ENCODE results near the gene ANAPC13.

Gene ANAPC13

GRCh38 chr3:134504132-134504531 lies 18.3 kb upstream of the ANAPC13 start:
- Histone ChIP-seq H3K36me3 (ENCODE audit: control insufficient read depth, insufficient read depth, low read length) (peaks cover 1% of the 10 kb centered on the region), H3K4me1 (ENCODE audit: control insufficient read depth, insufficient read depth, low read length) (no peaks in the 10 kb centered on the region), H3K9ac (ENCODE audit: low read length) (no peak overlapping the region), H3K27me3 (ENCODE audit: control insufficient read depth, insufficient read depth, low read length) (no peaks in the 10 kb centered on the region), H3K4me3 (ENCODE audit: low read length) (no peak overlapping the region), H3K27ac (ENCODE audit: low read depth, low read length) (no peak overlapping the region)

- no peak overlapping the region for H3K27ac ChIP-seq (ENCODE audit: low read depth, low read length)
- no peaks in the 10 kb centered on the region for H3K27me3 ChIP-seq (ENCODE audit: control insufficient read depth, insufficient read depth, low read length)
- no peaks in the 10 kb centered on the region for H3K36me3 ChIP-seq (ENCODE audit: control insufficient read depth, insufficient read depth, low read length)
- H3K9ac ChIP-seq (ENCODE audit: low read length), result no peak overlapping the region
- H3K4me1 ChIP-seq (ENCODE audit: control insufficient read depth, insufficient read depth, low read length), result no peaks in the 10 kb centered on the region
- H3K4me3 ChIP-seq (ENCODE audit: low read length), result no peak overlapping the region
Measured at GRCh38 chr3:134503266-134503665, 17.5 kb upstream of the ANAPC13 start.

GRCh38 chr3:134496471-134497071 lies 10.8 kb upstream of the ANAPC13 start:
- Histone ChIP-seq H3K36me3 (ENCODE audit: control insufficient read depth, insufficient read depth, low read length) (no peaks in the 10 kb centered on the region), H3K27me3 (ENCODE audit: control insufficient read depth, insufficient read depth, low read length) (no peaks in the 10 kb centered on the region), H3K4me3 (ENCODE audit: low read length) (no peak overlapping the region), H3K9ac (ENCODE audit: low read length) (no peak overlapping the region), H3K4me1 (ENCODE audit: control insufficient read depth, insufficient read depth, low read length) (no peaks in the 10 kb centered on the region), H3K27ac (ENCODE audit: low read depth, low read length) (no peak overlapping the region)

- no peaks in the 10 kb centered on the region for H3K4me1 ChIP-seq (ENCODE audit: control insufficient read depth, insufficient read depth, low read length)
- no peaks in the 10 kb centered on the region for H3K27me3 ChIP-seq (ENCODE audit: control insufficient read depth, insufficient read depth, low read length)
- no peak overlapping the region for H3K4me3 ChIP-seq (ENCODE audit: low read length)
- H3K27ac ChIP-seq (ENCODE audit: low read depth, low read length), result no peak overlapping the region
- no peaks in the 10 kb centered on the region for H3K36me3 ChIP-seq (ENCODE audit: control insufficient read depth, insufficient read depth, low read length)
- H3K9ac ChIP-seq (ENCODE audit: low read length), result no peak overlapping the region
Measured at GRCh38 chr3:134495980-134496379, 10.2 kb upstream of the ANAPC13 start.

DNA sequence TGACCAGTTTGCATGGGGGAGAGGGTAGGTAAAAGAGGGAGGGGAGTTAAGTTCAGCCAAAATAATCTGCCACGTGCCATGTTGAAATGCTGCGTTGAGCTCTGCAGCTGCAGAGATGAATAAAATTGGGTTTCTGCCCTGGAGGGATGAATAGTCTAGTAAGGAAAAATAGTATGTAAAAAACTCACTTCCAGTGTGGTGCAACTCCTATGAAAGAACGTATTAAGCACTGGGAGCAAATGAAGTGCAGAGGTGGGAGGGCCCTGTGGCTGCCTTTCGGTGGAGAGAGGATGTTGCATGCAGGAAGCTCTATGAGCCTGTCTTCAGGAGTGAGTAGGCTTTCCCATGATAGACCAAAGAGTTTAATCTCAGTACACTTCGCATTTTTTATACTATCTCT lies 8.7 kb upstream of the ANAPC13 start:
- no peaks in the 10 kb centered on the region for H3K4me1 ChIP-seq (ENCODE audit: control insufficient read depth, insufficient read depth, low read length)
- H3K27ac ChIP-seq (ENCODE audit: low read depth, low read length), result no peak overlapping the region
- no peaks in the 10 kb centered on the region for H3K27me3 ChIP-seq (ENCODE audit: control insufficient read depth, insufficient read depth, low read length)
- no peak overlapping the region for H3K4me3 ChIP-seq (ENCODE audit: low read length)
- H3K36me3 ChIP-seq (ENCODE audit: control insufficient read depth, insufficient read depth, low read length), result no peaks in the 10 kb centered on the region
- H3K9ac ChIP-seq (ENCODE audit: low read length), result no peak overlapping the region

GRCh38 chr3:134487406-134487805 lies 1.6 kb upstream of the ANAPC13 start:
- H3K4me3 ChIP-seq (ENCODE audit: low read length), result no peak overlapping the region
- H3K27ac ChIP-seq (ENCODE audit: low read depth, low read length), result no peak overlapping the region
- H3K36me3 ChIP-seq (ENCODE audit: control insufficient read depth, insufficient read depth, low read length), result peaks cover 2% of the 10 kb centered on the region
- H3K4me1 ChIP-seq (ENCODE audit: control insufficient read depth, insufficient read depth, low read length), result peaks cover 13% of the 10 kb centered on the region
- H3K9ac ChIP-seq (ENCODE audit: low read length), result no peak overlapping the region
- H3K27me3 ChIP-seq (ENCODE audit: control insufficient read depth, insufficient read depth, low read length), result no peaks in the 10 kb centered on the region

DNA sequence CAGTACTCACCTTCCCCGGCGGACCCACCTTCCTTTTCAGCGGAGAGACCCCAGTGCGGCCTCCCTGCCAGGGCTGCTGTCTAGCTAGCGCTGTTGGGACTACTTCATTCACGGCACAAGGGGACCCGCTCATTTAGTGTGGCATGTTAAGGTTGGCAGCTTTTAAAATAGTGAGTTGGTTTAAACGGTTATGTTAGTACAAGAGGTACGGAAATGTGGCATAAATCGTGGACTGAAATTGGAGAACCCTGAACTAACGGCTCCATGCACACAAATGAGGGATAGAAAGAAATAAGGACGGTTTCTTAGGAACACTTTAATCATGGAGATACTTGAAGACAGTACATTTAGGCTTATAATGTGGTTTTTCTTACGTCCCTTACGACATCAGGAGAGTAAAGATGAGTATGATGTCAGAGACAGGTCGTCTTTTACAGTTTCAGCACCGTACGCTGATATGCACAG lies 824 bp upstream of the ANAPC13 start:
- H3K4me1 ChIP-seq (ENCODE audit: control insufficient read depth, insufficient read depth, low read length), result peaks cover 13% of the 10 kb centered on the region

DNA sequence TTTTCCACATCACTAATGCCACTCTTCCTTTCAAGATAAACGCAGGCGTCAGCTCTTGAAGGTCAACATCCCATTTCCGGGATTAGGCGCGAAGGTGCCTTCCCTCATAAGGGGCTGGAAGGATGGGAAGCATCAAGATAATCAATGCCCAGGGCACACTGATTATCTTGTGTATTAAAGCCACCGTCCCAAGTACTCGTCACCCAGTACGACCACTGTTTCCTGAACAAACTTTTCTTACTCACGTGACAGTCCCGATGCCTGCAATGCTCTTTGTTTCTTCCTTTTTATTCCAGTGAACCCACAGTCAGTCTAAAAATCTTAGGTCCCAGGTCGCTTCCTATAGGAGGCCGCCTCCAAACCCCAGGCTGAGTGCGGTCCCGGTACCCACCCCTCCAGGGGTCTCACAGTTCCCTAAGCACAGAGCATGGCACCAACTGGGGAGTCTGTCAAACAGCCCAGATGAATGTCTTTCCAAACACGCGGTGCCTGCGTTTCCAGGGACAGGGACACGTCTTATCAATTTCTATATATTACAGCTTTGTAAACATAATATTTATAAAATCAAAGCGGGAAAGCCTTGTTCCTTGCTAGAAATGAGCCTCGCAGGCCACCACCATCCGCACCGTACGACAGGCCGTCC lies 589 bp downstream of the ANAPC13 start:
- Histone ChIP-seq H3K27ac (ENCODE audit: low read depth, low read length) (peak overlapping the region; percentile 86), H3K4me1 (ENCODE audit: control insufficient read depth, insufficient read depth, low read length) (peaks cover 13% of the 10 kb centered on the region), H3K9ac (ENCODE audit: low read length) (peak overlapping the region; percentile 50), H3K4me3 (ENCODE audit: low read length) (peak overlapping the region; percentile 72), H3K36me3 (ENCODE audit: control insufficient read depth, insufficient read depth, low read length) (peaks cover 14% of the 10 kb centered on the region), H3K27me3 (ENCODE audit: control insufficient read depth, insufficient read depth, low read length) (no peaks in the 10 kb centered on the region)

More for the DNA sequence above, 824 bp upstream of the ANAPC13 start:
- peak overlapping the region; percentile 72 for H3K4me3 ChIP-seq (ENCODE audit: low read length)
- no peaks in the 10 kb centered on the region for H3K27me3 ChIP-seq (ENCODE audit: control insufficient read depth, insufficient read depth, low read length)
- H3K9ac ChIP-seq (ENCODE audit: low read length), result peak overlapping the region; percentile 81
- H3K36me3 ChIP-seq (ENCODE audit: control insufficient read depth, insufficient read depth, low read length), result peaks cover 5% of the 10 kb centered on the region
- peak overlapping the region; percentile 86 for H3K27ac ChIP-seq (ENCODE audit: low read depth, low read length)

DNA sequence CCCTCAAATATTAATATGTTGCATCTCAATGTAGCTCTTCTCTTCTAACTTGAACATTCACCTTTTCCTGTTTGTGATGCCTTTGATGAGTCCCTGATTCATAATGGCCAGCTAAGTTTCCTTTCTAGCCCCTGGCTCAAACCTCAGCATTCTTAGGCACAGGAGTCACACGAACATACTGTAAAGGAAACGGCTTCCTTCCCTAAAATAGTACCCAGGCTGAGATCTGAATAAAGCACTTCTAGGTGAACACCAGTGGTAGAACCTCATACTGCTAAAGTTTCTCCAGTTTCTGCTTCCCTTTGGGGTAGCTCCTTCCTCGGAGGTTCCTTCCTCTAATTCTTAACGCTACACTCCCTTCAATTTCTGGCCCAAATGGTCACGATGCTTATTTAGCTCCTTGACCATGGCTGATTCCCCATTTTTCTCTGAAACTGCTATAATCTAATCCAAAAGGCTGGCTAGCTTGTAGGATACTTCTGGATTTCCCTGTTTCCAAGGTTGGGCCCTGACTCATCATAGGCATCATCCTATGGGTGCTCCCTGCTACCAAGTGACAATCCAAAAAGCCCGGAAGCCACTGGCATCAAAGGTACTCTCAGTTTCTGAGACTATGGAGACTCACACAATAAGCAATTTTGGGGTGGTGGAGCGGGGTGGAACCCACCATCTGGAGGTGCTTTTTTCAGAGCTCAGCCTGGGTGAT lies 2.4 kb downstream of the ANAPC13 start:
- no peak overlapping the region for H3K9ac ChIP-seq (ENCODE audit: low read length)
- no peak overlapping the region for H3K4me3 ChIP-seq (ENCODE audit: low read length)
- peaks cover 13% of the 10 kb centered on the region for H3K4me1 ChIP-seq (ENCODE audit: control insufficient read depth, insufficient read depth, low read length)
- no peaks in the 10 kb centered on the region for H3K27me3 ChIP-seq (ENCODE audit: control insufficient read depth, insufficient read depth, low read length)
- peaks cover 20% of the 10 kb centered on the region for H3K36me3 ChIP-seq (ENCODE audit: control insufficient read depth, insufficient read depth, low read length)
- no peak overlapping the region for H3K27ac ChIP-seq (ENCODE audit: low read depth, low read length)

DNA sequence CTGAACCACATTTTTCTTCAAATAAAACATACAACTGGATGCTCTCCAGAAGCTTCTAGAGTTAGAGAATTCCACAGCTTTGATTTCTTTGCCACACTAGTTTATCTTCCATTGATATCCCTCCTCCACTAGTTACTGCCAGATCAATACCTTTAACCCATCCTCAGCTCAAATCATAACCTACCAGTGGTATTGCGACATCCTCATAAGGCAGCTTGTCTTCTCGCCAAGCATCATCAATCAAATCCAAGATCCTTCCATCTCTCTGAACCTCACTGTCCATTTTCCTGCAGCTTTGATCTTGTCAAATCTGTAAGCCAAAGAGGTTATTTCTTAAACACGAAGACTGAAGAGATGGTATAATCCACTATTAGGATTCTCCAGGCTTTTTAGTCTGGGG lies 3.2 kb downstream of the ANAPC13 start:
- Histone ChIP-seq H3K9ac (ENCODE audit: low read length) (no peak overlapping the region), H3K4me3 (ENCODE audit: low read length) (no peak overlapping the region), H3K4me1 (ENCODE audit: control insufficient read depth, insufficient read depth, low read length) (peaks cover 13% of the 10 kb centered on the region), H3K27ac (ENCODE audit: low read depth, low read length) (no peak overlapping the region), H3K36me3 (ENCODE audit: control insufficient read depth, insufficient read depth, low read length) (peaks cover 24% of the 10 kb centered on the region), H3K27me3 (ENCODE audit: control insufficient read depth, insufficient read depth, low read length) (no peaks in the 10 kb centered on the region)

- Histone ChIP-seq H3K27ac (ENCODE audit: low read depth, low read length) (no peak overlapping the region), H3K9ac (ENCODE audit: low read length) (no peak overlapping the region), H3K4me1 (ENCODE audit: control insufficient read depth, insufficient read depth, low read length) (peaks cover 6% of the 10 kb centered on the region), H3K36me3 (ENCODE audit: control insufficient read depth, insufficient read depth, low read length) (peaks cover 24% of the 10 kb centered on the region), H3K4me3 (ENCODE audit: low read length) (no peak overlapping the region), H3K27me3 (ENCODE audit: control insufficient read depth, insufficient read depth, low read length) (no peaks in the 10 kb centered on the region)
Measured at GRCh38 chr3:134481166-134481565, 4.6 kb downstream of the ANAPC13 start.

- Histone ChIP-seq H3K27ac (ENCODE audit: low read depth, low read length) (no peak overlapping the region), H3K36me3 (ENCODE audit: control insufficient read depth, insufficient read depth, low read length) (peaks cover 24% of the 10 kb centered on the region), H3K9ac (ENCODE audit: low read length) (no peak overlapping the region), H3K4me3 (ENCODE audit: low read length) (no peak overlapping the region), H3K27me3 (ENCODE audit: control insufficient read depth, insufficient read depth, low read length) (no peaks in the 10 kb centered on the region), H3K4me1 (ENCODE audit: control insufficient read depth, insufficient read depth, low read length) (peaks cover 6% of the 10 kb centered on the region)
Measured at GRCh38 chr3:134480546-134480945, 5.2 kb downstream of the ANAPC13 start.
